Gastroesophageal sphincter (tissue), 3 donors: ENCODE data around the gene C10orf143.

ENCODE experiments used
- EP300 ChIP-seq: sonication (generic); formaldehyde crosslinking; IDR thresholded peaks from one replicate; pipeline ENCODE4 v1.6.1; 2017; ENCODE audit warnings: antibody characterized with exemption, mild to moderate bottlenecking
- TF ChIP-seq, protein P1 (sequence below), 4 experiments: fragments of 200-600 bp in 2 of 4; fragments of 450-650 bp in 2 of 4; sonication (generic) in 1 of 4; IDR thresholded peaks; one replicate each; pipeline ENCODE4 v1.5.1; 2017 to 2019; ENCODE audit warnings: antibody characterized with exemption in 4 of 4, mild to moderate bottlenecking in 2 of 4, moderate library complexity in 2 of 4

DNA sequence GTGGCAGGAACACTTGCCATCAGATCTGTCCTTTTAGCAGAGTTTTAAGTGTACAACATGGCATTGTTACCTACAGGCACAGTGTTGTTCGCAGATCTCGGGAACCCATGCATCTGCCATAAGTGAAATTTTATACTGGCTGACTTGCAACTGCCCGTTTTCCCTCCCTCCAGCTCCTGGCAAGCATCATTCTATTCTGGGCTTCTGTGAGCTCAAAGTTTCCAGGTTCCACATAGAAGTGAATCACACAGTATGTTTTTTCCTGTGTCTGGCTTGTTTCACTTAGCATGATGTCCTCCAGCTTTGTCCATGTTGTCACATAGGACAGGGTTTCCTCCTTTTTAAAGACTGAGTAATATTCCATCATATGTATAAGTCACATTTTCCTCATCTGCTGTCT is 56.6 kb downstream of the C10orf143 start:
- TF ChIP-seq, protein P1, sequence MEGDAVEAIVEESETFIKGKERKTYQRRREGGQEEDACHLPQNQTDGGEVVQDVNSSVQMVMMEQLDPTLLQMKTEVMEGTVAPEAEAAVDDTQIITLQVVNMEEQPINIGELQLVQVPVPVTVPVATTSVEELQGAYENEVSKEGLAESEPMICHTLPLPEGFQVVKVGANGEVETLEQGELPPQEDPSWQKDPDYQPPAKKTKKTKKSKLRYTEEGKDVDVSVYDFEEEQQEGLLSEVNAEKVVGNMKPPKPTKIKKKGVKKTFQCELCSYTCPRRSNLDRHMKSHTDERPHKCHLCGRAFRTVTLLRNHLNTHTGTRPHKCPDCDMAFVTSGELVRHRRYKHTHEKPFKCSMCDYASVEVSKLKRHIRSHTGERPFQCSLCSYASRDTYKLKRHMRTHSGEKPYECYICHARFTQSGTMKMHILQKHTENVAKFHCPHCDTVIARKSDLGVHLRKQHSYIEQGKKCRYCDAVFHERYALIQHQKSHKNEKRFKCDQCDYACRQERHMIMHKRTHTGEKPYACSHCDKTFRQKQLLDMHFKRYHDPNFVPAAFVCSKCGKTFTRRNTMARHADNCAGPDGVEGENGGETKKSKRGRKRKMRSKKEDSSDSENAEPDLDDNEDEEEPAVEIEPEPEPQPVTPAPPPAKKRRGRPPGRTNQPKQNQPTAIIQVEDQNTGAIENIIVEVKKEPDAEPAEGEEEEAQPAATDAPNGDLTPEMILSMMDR (IDR thresholded peaks at IDR 0.05): no peak
- no peak for TF ChIP-seq EP300
